GM12891 (cell line): ENCODE measurements around the gene TMEM121B.

Experiments
- POLR2A ChIP-seq: IDR thresholded peaks from 2 replicates; pipeline ENCODE4 v1.6.1; 2011; ENCODE audit warnings: low read depth, low read length, control low read depth
- POLR2AphosphoS5 ChIP-seq: IDR thresholded peaks from 2 replicates; pipeline ENCODE4 v1.6.1; 2011; ENCODE audit warnings: low read depth, low read length, control low read depth
- SPI1 ChIP-seq: IDR thresholded peaks from 2 replicates; pipeline ENCODE4 v1.6.1; 2011; ENCODE audit warnings: low read depth, low read length, control low read depth

DNA sequence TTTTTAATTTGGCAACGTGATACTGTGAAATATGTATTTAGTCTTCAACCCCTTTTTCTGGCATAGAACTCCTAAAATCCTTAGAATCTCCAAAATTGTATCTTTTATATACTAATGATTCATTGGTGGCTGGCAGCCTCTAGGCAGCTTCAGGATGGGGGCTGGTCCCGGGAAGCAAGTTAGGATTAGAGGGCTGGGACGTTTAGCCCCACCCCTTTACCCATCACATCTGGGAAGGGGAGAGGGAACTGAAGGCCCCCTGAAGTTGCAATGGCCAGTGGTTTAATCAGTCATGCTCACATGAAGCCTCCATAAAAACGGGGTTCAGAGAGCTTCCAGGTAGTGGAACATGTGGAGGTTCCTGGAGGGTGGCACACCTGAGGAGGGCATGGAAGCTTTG lies 29.3 kb downstream of the TMEM121B start:
- TF ChIP-seq POLR2A, result no peak
- no peak for TF ChIP-seq POLR2AphosphoS5
- no peak for TF ChIP-seq SPI1
